K562 treated with DMSO at 1 percent for 4 hours (cell line): ENCODE measurements around the gene OR4D1. TPM values are rescaled to one million over a fixed set of nuclear protein-coding genes. Genes with fewer than 3 reads are reported as not detected.

Source experiments
- total RNA-seq: library from RNA; unstranded; fragments of 300-600 nt; gene quantifications from 2 replicates; pipeline ENCODE4 v1.2.3, GENCODE V29; 2022; ENCODE audit not compliant: insufficient read depth

The OR4D1 gene
- total RNA-seq = not detected in 2 replicates

DNA sequence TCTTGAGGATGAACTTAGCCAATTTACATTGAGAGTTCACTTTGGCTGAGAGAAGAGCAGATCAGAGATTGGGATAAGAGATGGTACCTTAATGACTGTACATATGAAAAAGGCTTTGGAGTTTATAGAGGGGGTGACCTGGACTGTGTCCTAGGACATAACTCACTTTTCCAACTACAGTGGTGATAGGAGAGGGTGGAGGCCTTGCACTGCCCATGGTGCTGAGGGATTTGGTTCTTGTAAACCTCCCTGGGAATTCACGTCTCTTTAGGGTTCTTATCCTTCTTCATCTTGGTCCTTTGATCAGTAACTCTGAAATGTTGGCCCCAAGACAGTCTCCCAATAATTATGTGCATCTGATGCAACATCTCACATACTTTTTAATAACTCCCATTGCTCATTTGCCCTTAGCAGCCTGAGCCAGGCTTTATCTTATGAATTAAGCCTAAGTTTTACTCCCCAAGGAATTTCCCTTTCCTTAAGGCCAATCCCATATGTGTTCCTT lies at the start of gene OR4D1:
TSS of gene OR4D1 (plus strand) at position 455 of the 505 bp plus-strand sequence. CDS start 6,770 bp downstream, outside the sequence.

GRCh38 chr17:58166682-58167081 lies 18.5 kb downstream of the OR4D1 start, which contains the start of gene OR4D2:
TSS of gene OR4D2 (plus strand) at chr17:58166982. CDS start at chr17:58169656, 2,674 bp downstream.

DNA sequence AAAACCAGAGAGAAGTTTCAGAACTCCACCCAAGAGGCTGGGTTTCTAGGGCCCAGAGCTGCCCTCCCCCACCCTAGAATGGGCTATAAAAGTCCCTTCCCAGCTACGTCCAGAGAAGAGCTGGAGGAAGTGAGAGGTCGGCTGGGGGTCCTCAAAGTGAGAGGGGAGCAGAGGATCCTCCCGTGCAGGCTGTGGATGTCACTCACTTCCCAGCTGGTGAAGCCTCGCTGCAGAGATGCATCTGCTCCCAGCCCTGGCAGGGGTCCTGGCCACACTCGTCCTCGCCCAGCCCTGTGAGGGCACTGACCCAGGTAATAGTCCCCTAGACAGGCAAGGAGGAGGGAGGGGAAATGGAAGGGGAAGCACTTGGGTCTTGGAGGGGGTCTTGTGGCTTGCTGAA lies 44.4 kb downstream of the OR4D1 start, which contains the start of gene EPX:
TSS of gene EPX (plus strand) at position 115 of the 400 bp plus-strand sequence. CDS start at position 236, 121 bp downstream.

Other genes with a start within 250 kb of the OR4D1 start
- 1.8 and 3.2 TPM in 2 replicates for gene CUEDC1, start 193.0 kb upstream of the OR4D1 start, total RNA-seq
- gene VEZF1, start 160.1 kb upstream of the OR4D1 start, total RNA-seq = 20.0 and 22.5 TPM in 2 replicates
- gene SRSF1, start 141.1 kb upstream of the OR4D1 start, total RNA-seq = 86.9 and 118 TPM in 2 replicates
- 18.0 and 20.0 TPM in 2 replicates for gene DYNLL2, start 65.0 kb upstream of the OR4D1 start, total RNA-seq
- gene OR4D2, start 18.6 kb downstream of the OR4D1 start, total RNA-seq = not detected in 2 replicates
- gene EPX, start 44.3 kb downstream of the OR4D1 start, total RNA-seq = 1.2 and 1.5 TPM in 2 replicates
- gene MKS1, start 70.9 kb downstream of the OR4D1 start, total RNA-seq = 18.7 and 19.1 TPM in 2 replicates
- gene LPO, start 90.2 kb downstream of the OR4D1 start, total RNA-seq = 0.77 and 1.5 TPM in 2 replicates
- not detected in 2 replicates for gene MPO, start 132.6 kb downstream of the OR4D1 start, total RNA-seq
- 5.5 and 7.0 TPM in 2 replicates for gene TSPOAP1, start 180.4 kb downstream of the OR4D1 start, total RNA-seq
- 76.1 and 89.8 TPM in 2 replicates for gene SUPT4H1, start 203.8 kb downstream of the OR4D1 start, total RNA-seq